Stimulated activated naive CD8-positive, alpha-beta T cell treated with anti-CD3 and anti-CD28 coated beads, Interleukin-15, amount 100 ng/mL, for 72 hours (primary cell): ENCODE data around the gene LRP1B.

Source experiments
- ATAC-seq: fragments of 150-1000 bp; cut with Tn5 transposase; 2 replicates; pipeline ENCODE4 v1.10.0; 2021; ENCODE audit warnings: mild to moderate bottlenecking, moderate library complexity
- DNase-seq, 2 donors: peaks; one replicate each; pipeline ENCODE4 v3.0.0; 2021 to 2022
- H3K27ac Mint-ChIP-seq, 2 donors: one replicate each; pipeline ENCODE4 v1.8.0; 2022; ENCODE audit warnings: mild to moderate bottlenecking in 2 of 2, mixed read lengths in 2 of 2, moderate library complexity in 2 of 2
- H3K27me3 Mint-ChIP-seq: one replicate; pipeline ENCODE4 v1.8.0; 2022; ENCODE audit warnings: mixed read lengths
- H3K4me1 Mint-ChIP-seq: one replicate; pipeline ENCODE4 v1.8.0; 2022; ENCODE audit warnings: mild to moderate bottlenecking, mixed read lengths
- H3K4me3 Mint-ChIP-seq, 2 donors: one replicate each; pipeline ENCODE4 v1.8.0; 2022; ENCODE audit warnings: mild to moderate bottlenecking in 2 of 2, mixed read lengths in 2 of 2, moderate library complexity in 1 of 2
- H3K9me3 Mint-ChIP-seq, 2 donors: one replicate each; pipeline ENCODE4 v1.8.0; 2022; ENCODE audit warnings: mixed read lengths in 2 of 2

Gene LRP1B

GRCh38 chr2:140873915-140874531 is 1256.8 kb downstream of the LRP1B start:
- Mint-ChIP-seq H3K9me3 (peaks cover 8 to 14% of the 10 kb centered on the region in 2 donors), H3K27ac (no peak overlapping the region), H3K27me3 (no peaks in the 10 kb centered on the region), H3K4me1 (no peaks in the 10 kb centered on the region), H3K4me3 (no peak overlapping the region)
- DNase-seq (no peak), ATAC-seq (no peak)

GRCh38 chr2:140869925-140870324 is 1260.9 kb downstream of the LRP1B start:
- Mint-ChIP-seq H3K4me1 (no peaks in the 10 kb centered on the region), H3K27me3 (no peaks in the 10 kb centered on the region), H3K4me3 (no peak overlapping the region), H3K9me3 (peaks cover 4 to 18% of the 10 kb centered on the region in 2 donors), H3K27ac (no peak overlapping the region)
- no peak for DNase-seq
- ATAC-seq, result no peak

- H3K4me3 Mint-ChIP-seq, result no peak overlapping the region
- no peak for DNase-seq
- H3K27ac Mint-ChIP-seq, result no peak overlapping the region
- peaks cover 4 to 18% of the 10 kb centered on the region in 2 donors for H3K9me3 Mint-ChIP-seq
- ATAC-seq, result no peak
- H3K27me3 Mint-ChIP-seq, result no peaks in the 10 kb centered on the region
- no peaks in the 10 kb centered on the region for H3K4me1 Mint-ChIP-seq
These were observed 1261.7 kb downstream of the LRP1B start for GRCh38 chr2:140869107-140869506.

- Mint-ChIP-seq H3K27ac (no peak overlapping the region), H3K4me1 (no peaks in the 10 kb centered on the region), H3K9me3 (peaks cover 9 to 18% of the 10 kb centered on the region in 2 donors), H3K27me3 (no peaks in the 10 kb centered on the region), H3K4me3 (no peak overlapping the region)
- ATAC-seq (no peak), DNase-seq (no peak)
These were observed 1265.0 kb downstream of the LRP1B start for GRCh38 chr2:140865837-140866236.

- DNase-seq (no peak), ATAC-seq (no peak)
- no peaks in the 10 kb centered on the region for H3K4me1 Mint-ChIP-seq
- H3K9me3 Mint-ChIP-seq, result peaks cover 5 to 16% of the 10 kb centered on the region in 2 donors
- no peaks in the 10 kb centered on the region for H3K27me3 Mint-ChIP-seq
- H3K4me3 Mint-ChIP-seq, result no peak overlapping the region
- H3K27ac Mint-ChIP-seq, result no peak overlapping the region
These were observed 1267.1 kb downstream of the LRP1B start for GRCh38 chr2:140863713-140864112.

GRCh38 chr2:140862181-140862580 is 1268.6 kb downstream of the LRP1B start:
- DNase-seq, result no peak
- peaks cover 5 to 10% of the 10 kb centered on the region in 2 donors for H3K9me3 Mint-ChIP-seq

GRCh38 chr2:140861666-140862065 is 1269.2 kb downstream of the LRP1B start:
- DNase-seq, result no peak
- H3K4me3 Mint-ChIP-seq, result no peak overlapping the region
- H3K27ac Mint-ChIP-seq, result no peak overlapping the region
- peaks cover 5 to 6% of the 10 kb centered on the region in 2 donors for H3K9me3 Mint-ChIP-seq
- ATAC-seq, result no peak
- no peaks in the 10 kb centered on the region for H3K27me3 Mint-ChIP-seq
- no peaks in the 10 kb centered on the region for H3K4me1 Mint-ChIP-seq

More at GRCh38 chr2:140862181-140862580, 1268.6 kb downstream of the LRP1B start:
- Mint-ChIP-seq H3K27ac (no peak overlapping the region), H3K4me1 (no peaks in the 10 kb centered on the region), H3K4me3 (no peak overlapping the region), H3K27me3 (no peaks in the 10 kb centered on the region)
- ATAC-seq, result no peak

- no peak overlapping the region for H3K4me3 Mint-ChIP-seq
- DNase-seq (no peak), ATAC-seq (no peak)
- H3K27me3 Mint-ChIP-seq, result no peaks in the 10 kb centered on the region
- no peak overlapping the region for H3K27ac Mint-ChIP-seq
- peaks cover 4 to 8% of the 10 kb centered on the region in 2 donors for H3K9me3 Mint-ChIP-seq
- no peaks in the 10 kb centered on the region for H3K4me1 Mint-ChIP-seq
These were observed 1275.3 kb downstream of the LRP1B start for GRCh38 chr2:140855471-140855870.

GRCh38 chr2:140851258-140851981 is 1279.4 kb downstream of the LRP1B start:
- Mint-ChIP-seq H3K4me1 (no peaks in the 10 kb centered on the region), H3K27me3 (no peaks in the 10 kb centered on the region), H3K4me3 (no peak overlapping the region), H3K9me3 (peaks cover 4 to 8% of the 10 kb centered on the region in 2 donors), H3K27ac (no peak overlapping the region)
- DNase-seq (no peak), ATAC-seq (no peak)

- Mint-ChIP-seq H3K27me3 (no peaks in the 10 kb centered on the region), H3K27ac (no peak overlapping the region), H3K9me3 (peaks cover 0 to 5% of the 10 kb centered on the region in 2 donors), H3K4me1 (no peaks in the 10 kb centered on the region), H3K4me3 (no peak overlapping the region)
- DNase-seq (no peak), ATAC-seq (no peak)
These were observed 1287.6 kb downstream of the LRP1B start for GRCh38 chr2:140843186-140843585.

GRCh38 chr2:140842110-140842509 is 1288.7 kb downstream of the LRP1B start:
- Mint-ChIP-seq H3K4me3 (no peak overlapping the region), H3K4me1 (no peaks in the 10 kb centered on the region), H3K27ac (no peak overlapping the region), H3K27me3 (no peaks in the 10 kb centered on the region), H3K9me3 (peaks cover 0 to 5% of the 10 kb centered on the region in 2 donors)
- DNase-seq (no peak), ATAC-seq (no peak)

- Mint-ChIP-seq H3K9me3 (peaks cover 0 to 5% of the 10 kb centered on the region in 2 donors), H3K27ac (no peak overlapping the region), H3K4me1 (no peaks in the 10 kb centered on the region), H3K27me3 (no peaks in the 10 kb centered on the region), H3K4me3 (no peak overlapping the region)
- DNase-seq (no peak), ATAC-seq (no peak)
These were observed 1289.7 kb downstream of the LRP1B start for GRCh38 chr2:140841141-140841540.

GRCh38 chr2:140836826-140837225 is 1294.0 kb downstream of the LRP1B start:
- no peak for ATAC-seq
- Mint-ChIP-seq H3K9me3 (peaks cover 5 to 9% of the 10 kb centered on the region in 2 donors), H3K4me1 (no peaks in the 10 kb centered on the region), H3K4me3 (no peak overlapping the region), H3K27me3 (no peaks in the 10 kb centered on the region), H3K27ac (no peak overlapping the region)
- DNase-seq, result no peak

GRCh38 chr2:140835079-140835478 is 1295.7 kb downstream of the LRP1B start:
- DNase-seq, result no peak
- Mint-ChIP-seq H3K4me1 (no peaks in the 10 kb centered on the region), H3K27ac (no peak overlapping the region), H3K4me3 (no peak overlapping the region), H3K9me3 (peaks cover 5 to 21% of the 10 kb centered on the region in 2 donors), H3K27me3 (no peaks in the 10 kb centered on the region)
- ATAC-seq, result no peak

GRCh38 chr2:140814141-140814540 is 1316.7 kb downstream of the LRP1B start:
- Mint-ChIP-seq H3K4me1 (no peaks in the 10 kb centered on the region), H3K27ac (no peak overlapping the region)

GRCh38 chr2:140808820-140809219 is 1322.0 kb downstream of the LRP1B start:
- ATAC-seq, result no peak
- DNase-seq, result no peak
- no peaks in the 10 kb centered on the region for H3K4me1 Mint-ChIP-seq
- peaks cover 0 to 6% of the 10 kb centered on the region in 2 donors for H3K9me3 Mint-ChIP-seq
- H3K27me3 Mint-ChIP-seq, result no peaks in the 10 kb centered on the region
- H3K27ac Mint-ChIP-seq, result no peak overlapping the region
- H3K4me3 Mint-ChIP-seq, result no peak overlapping the region

More at GRCh38 chr2:140814141-140814540, 1316.7 kb downstream of the LRP1B start:
- Mint-ChIP-seq H3K27me3 (no peaks in the 10 kb centered on the region), H3K4me3 (no peak overlapping the region), H3K9me3 (peaks cover 0 to 4% of the 10 kb centered on the region in 2 donors)
- DNase-seq (no peak), ATAC-seq (no peak)
